PC-3 (cell line): ENCODE measurements around the gene DHCR7. TPM values are rescaled to one million over a fixed set of nuclear protein-coding genes. Genes with fewer than 3 reads are reported as not detected.

Experiments used
- ATAC-seq: fragments of 200-7000 bp; cut with Tn5 transposase; 2 replicates; pipeline ENCODE4 v1.9.1; 2020; ENCODE audit warnings: mild to moderate bottlenecking, moderate library complexity
- BruUV-seq: library from RNA; stranded (reverse); fragments of 400-500 nt; replicated peaks from 2 replicates; lab custom pipeline; 2021; lab: Mats Ljungman, UMichigan
- CTCF ChIA-PET: fragments of 300-600 bp; sonication (Branson Sonifier 250); formaldehyde crosslinking; loops from one replicate; lab custom pipeline; 2022; ENCODE audit warnings: antibody characterized with exemption; lab: Charles Lee
- POLR2A ChIA-PET: fragments of 300-600 bp; sonication (Branson Sonifier 250); formaldehyde crosslinking; loops from one replicate; lab custom pipeline; 2022; ENCODE audit warnings: antibody characterized with exemption; ENCODE audit not compliant: unreplicated experiment; lab: Charles Lee
- DNase-seq: peaks from one replicate; pipeline ENCODE4 v3.0.0-alpha.2; 2015
- H2AFZ ChIP-seq: fragments of 300-600 bp; sonication (generic); 2 replicates; pipeline ENCODE4 v1.6.0; 2016; ENCODE audit warnings: antibody characterized with exemption, low read length
- H3F3A ChIP-seq: fragments of 300-600 bp; sonication (generic); one replicate; pipeline ENCODE4 v1.6.0; 2017; ENCODE audit warnings: antibody characterized with exemption, low read length, control low read depth, mild to moderate bottlenecking; ENCODE audit not compliant: unreplicated experiment
- H3K27ac ChIP-seq: fragments of 300-600 bp; sonication (generic); 2 replicates; pipeline ENCODE4 v1.5.1; 2016; ENCODE audit warnings: mild to moderate bottlenecking, low read length
- H3K27me3 ChIP-seq: fragments of 300-600 bp; sonication (generic); 2 replicates; pipeline ENCODE4 v1.6.1; 2016; ENCODE audit warnings: low read length, mixed read lengths
- H3K36me3 ChIP-seq: fragments of 300-600 bp; sonication (generic); 2 replicates; pipeline ENCODE4 v1.6.1; 2016; ENCODE audit warnings: low read depth, mixed run types, low read length, mixed read lengths
- H3K4me1 ChIP-seq: fragments of 300-600 bp; sonication (generic); 2 replicates; pipeline ENCODE4 v1.5.1; 2016; ENCODE audit warnings: low read length; ENCODE audit not compliant: insufficient read depth
- H3K4me2 ChIP-seq: fragments of 300-600 bp; sonication (generic); 2 replicates; pipeline ENCODE4 v1.6.0; 2016; ENCODE audit warnings: low read length
- H3K4me3 ChIP-seq: fragments of 300-600 bp; sonication (generic); 2 replicates; pipeline ENCODE4 v1.5.1; 2016; ENCODE audit warnings: mild to moderate bottlenecking, low read length, mixed read lengths
- H3K79me2 ChIP-seq: fragments of 300-600 bp; sonication (generic); 2 replicates; pipeline ENCODE4 v1.6.1; 2017; ENCODE audit warnings: low read length, mixed read lengths
- H3K9ac ChIP-seq: fragments of 300-600 bp; sonication (generic); 2 replicates; pipeline ENCODE4 v1.6.0; 2016; ENCODE audit warnings: mild to moderate bottlenecking, low read length
- H3K9me2 ChIP-seq: fragments of 300-600 bp; sonication (generic); replicated peaks from 2 replicates; pipeline ENCODE4 v1.6.1; 2016; ENCODE audit warnings: mixed run types, low read length, mixed read lengths
- H3K9me3 ChIP-seq: fragments of 300-600 bp; sonication (generic); 2 replicates; pipeline ENCODE4 v1.6.1; 2016; ENCODE audit warnings: low read length, mixed read lengths
- H4K20me1 ChIP-seq: fragments of 300-600 bp; sonication (generic); 2 replicates; pipeline ENCODE4 v1.6.1; 2016; ENCODE audit warnings: low read length, mixed read lengths
- EZH2 ChIP-seq: fragments of 300-600 bp; sonication (generic); IDR thresholded peaks from one replicate; pipeline ENCODE4 v1.6.1; 2017; ENCODE audit warnings: antibody characterized with exemption, mild to moderate bottlenecking, low read length; ENCODE audit not compliant: unreplicated experiment
- EZH2phosphoT487 ChIP-seq: fragments of 300-600 bp; sonication (generic); IDR thresholded peaks from 2 replicates; pipeline ENCODE4 v1.6.1; 2018; ENCODE audit warnings: mild to moderate bottlenecking, antibody characterized with exemption, low read length, borderline replicate concordance
- intact Hi-C: fragments of 100-400 bp; cut with micrococcal nuclease; formaldehyde crosslinking; loops from 2 replicates; pipeline ENCODE4 v1.9.0; 2023
- total RNA-seq: library from RNA; depleted of rRNA; stranded (reverse); fragments of >200 nt; gene quantifications from 2 replicates; pipeline ENCODE4 v1.2.3, GENCODE V29; 2014
- TF ChIP-seq, protein P1 (sequence below): fragments of 300-600 bp; sonication (generic); conservative IDR thresholded peaks from 2 replicates; pipeline ENCODE4 v1.5.1; 2017; ENCODE audit warnings: antibody characterized with exemption, low read depth, mild to moderate bottlenecking, low read length

The DHCR7 gene
- total RNA-seq, 1 experiment from 2014 or later: 127 TPM

DNA sequence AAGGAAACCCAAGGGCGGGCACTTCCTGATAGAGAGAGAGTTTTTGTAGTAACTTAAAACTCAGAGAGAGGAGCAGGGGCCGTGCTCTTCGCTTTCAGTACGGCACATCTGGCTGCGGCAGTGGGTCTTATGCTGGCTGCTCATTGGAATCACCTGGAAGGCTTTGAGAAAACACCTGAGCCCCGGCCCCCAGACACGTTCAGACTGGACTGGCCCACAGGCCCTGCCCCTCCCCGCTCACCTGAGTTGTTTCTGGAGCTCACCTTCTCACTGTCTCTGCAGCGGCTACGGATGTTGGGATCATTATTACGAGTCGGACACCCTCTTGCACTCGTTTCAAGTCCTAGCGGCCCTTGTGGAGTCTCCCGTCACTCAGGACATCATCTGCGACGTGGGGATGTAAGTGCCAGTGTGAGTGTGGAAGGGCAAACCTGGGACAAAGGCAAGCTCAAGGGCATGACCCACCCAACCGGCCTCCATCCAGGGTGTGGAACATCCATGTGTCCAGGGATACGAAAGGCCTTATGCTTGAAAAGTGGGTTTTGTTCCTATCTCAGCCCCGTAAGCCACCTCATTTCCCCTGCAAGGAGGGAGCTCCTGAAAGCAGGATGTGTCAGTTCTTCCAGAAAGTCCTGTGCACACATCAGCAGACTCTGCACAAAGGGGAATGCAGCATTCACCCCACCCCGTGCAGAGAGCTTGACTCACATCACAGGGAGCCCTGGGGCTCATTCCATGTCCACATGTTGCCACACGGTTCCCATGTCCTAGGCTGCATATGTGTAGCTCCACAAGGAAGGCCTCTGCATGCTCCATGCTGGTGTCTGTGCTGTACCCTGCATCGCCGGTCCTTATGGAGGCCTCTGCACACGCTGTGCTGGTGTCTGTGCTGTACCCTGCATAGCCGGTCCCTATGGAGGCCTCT lies 10.2 kb upstream of the DHCR7 start:
- Histone ChIP-seq H3K4me3 (no peak overlapping the region), H3K79me2 (peaks cover 13% of the 10 kb centered on the region), H3K27me3 (no peaks in the 10 kb centered on the region), H2AFZ (no peak overlapping the region), H4K20me1 (no peaks in the 10 kb centered on the region), H3K4me2 (no peak overlapping the region), H3K4me1 (0 out of 2 replicates have a peak, but pooled peaks cover 4% of the 10 kb centered on the region), H3K36me3 (peaks cover 37% of the 10 kb centered on the region), H3K9me2 (no peaks in the 10 kb centered on the region), H3K9ac (no peak overlapping the region), H3K27ac (no peak overlapping the region), H3K9me3 (no peaks in the 10 kb centered on the region), H3F3A (no peaks in the 10 kb centered on the region)
- CTCF ChIA-PET: no interaction called here
- TF ChIP-seq, protein P1, sequence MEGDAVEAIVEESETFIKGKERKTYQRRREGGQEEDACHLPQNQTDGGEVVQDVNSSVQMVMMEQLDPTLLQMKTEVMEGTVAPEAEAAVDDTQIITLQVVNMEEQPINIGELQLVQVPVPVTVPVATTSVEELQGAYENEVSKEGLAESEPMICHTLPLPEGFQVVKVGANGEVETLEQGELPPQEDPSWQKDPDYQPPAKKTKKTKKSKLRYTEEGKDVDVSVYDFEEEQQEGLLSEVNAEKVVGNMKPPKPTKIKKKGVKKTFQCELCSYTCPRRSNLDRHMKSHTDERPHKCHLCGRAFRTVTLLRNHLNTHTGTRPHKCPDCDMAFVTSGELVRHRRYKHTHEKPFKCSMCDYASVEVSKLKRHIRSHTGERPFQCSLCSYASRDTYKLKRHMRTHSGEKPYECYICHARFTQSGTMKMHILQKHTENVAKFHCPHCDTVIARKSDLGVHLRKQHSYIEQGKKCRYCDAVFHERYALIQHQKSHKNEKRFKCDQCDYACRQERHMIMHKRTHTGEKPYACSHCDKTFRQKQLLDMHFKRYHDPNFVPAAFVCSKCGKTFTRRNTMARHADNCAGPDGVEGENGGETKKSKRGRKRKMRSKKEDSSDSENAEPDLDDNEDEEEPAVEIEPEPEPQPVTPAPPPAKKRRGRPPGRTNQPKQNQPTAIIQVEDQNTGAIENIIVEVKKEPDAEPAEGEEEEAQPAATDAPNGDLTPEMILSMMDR: no peak
- no peak for TF ChIP-seq EZH2
- intact Hi-C loops: no loop called here
- POLR2A ChIA-PET: no interaction called here
- DNase-seq (peak; percentile 18), ATAC-seq (peak; percentile 37)
- no TSS peak for BruUV-seq

DNA sequence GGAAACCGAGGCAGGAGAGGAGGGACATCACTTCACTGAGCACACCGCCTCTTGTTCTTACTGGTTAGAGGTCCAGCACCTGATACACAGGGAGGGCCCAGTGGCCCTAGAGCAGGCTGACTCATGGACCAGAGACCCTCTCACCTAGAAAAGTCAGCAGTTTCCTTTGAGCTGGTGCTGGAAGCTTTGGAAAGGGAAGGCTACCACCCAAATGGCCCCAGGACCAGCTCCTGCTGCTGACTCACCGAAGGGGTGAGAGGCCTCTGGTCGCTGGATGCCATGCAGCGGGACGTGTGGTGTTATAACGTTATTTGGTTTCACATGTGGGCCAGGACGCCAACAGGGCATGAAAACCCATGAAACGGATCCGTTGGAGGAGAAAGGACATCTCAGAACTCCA lies 8.6 kb upstream of the DHCR7 start:
- H3K9me2 ChIP-seq: no peaks in the 10 kb centered on the region
- no peak for ATAC-seq
- no peak for DNase-seq
- no peak overlapping the region for H3K27ac ChIP-seq
- no peaks in the 10 kb centered on the region for H3K27me3 ChIP-seq
- peaks cover 17% of the 10 kb centered on the region for H3K79me2 ChIP-seq
- no peaks in the 10 kb centered on the region for H3K9me3 ChIP-seq
- H3K4me1 ChIP-seq: peaks cover 11% of the 10 kb centered on the region
- BruUV-seq: no TSS peak
- no peak overlapping the region for H2AFZ ChIP-seq
- H3F3A ChIP-seq: no peaks in the 10 kb centered on the region
- H3K36me3 ChIP-seq: peaks cover 35% of the 10 kb centered on the region
- ChIA-PET POLR2A (interaction anchor here (0.6 kb wide), 1 partner anchor 11 kb away, joined by 3 read pairs; no protein-coding TSS in a partner anchor), CTCF (no interaction called here)
- TF ChIP-seq, protein P1: no peak
- TF ChIP-seq EZH2phosphoT487: no peak
- no peak for TF ChIP-seq EZH2
- no peaks in the 10 kb centered on the region for H4K20me1 ChIP-seq
- no peak overlapping the region for H3K9ac ChIP-seq
- H3K4me2 ChIP-seq: no peak overlapping the region
- intact Hi-C loops: no loop called here
- H3K4me3 ChIP-seq: no peak overlapping the region

DNA sequence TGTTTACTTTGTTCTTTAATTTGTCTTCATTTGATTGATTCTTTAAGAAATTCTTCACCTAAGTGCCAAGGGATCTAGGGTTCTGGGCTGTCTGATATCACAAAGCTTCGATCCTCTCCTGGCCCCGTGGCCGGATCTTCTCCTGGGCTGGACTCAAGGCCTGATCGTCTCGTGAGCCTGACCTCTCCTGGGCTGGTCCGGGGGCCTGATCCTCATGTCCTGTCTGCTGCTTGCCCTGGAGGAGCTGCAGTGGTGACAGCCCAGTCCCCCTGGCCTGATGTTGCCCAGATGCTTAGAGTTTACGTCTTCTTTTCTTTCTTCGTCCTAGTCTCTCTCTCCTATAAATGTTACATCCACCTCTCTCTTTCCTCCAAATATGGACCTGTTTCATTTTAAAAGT lies 8.1 kb upstream of the DHCR7 start:
- BruUV-seq: no TSS peak
- Histone ChIP-seq H2AFZ (no peak overlapping the region), H3K4me2 (no peak overlapping the region), H3K9me2 (no peaks in the 10 kb centered on the region), H3K4me3 (no peak overlapping the region), H3K79me2 (peaks cover 17% of the 10 kb centered on the region), H3K4me1 (peaks cover 14% of the 10 kb centered on the region), H3K27me3 (no peaks in the 10 kb centered on the region), H3K9ac (no peak overlapping the region), H3K9me3 (no peaks in the 10 kb centered on the region), H3K27ac (no peak overlapping the region), H3K36me3 (peaks cover 32% of the 10 kb centered on the region), H4K20me1 (no peaks in the 10 kb centered on the region), H3F3A (no peaks in the 10 kb centered on the region)
- no peak for TF ChIP-seq EZH2phosphoT487
- TF ChIP-seq EZH2: no peak
- TF ChIP-seq, protein P1: no peak
- CTCF ChIA-PET: no interaction called here
- ATAC-seq: no peak
- intact Hi-C loops: no loop called here
- no peak for DNase-seq
- POLR2A ChIA-PET: interaction anchor here (0.6 kb wide), 1 partner anchor 11 kb away, joined by 3 read pairs; no protein-coding TSS in a partner anchor
